ENCODE data around the gene SERPINE2. TPM values are rescaled to one million over a fixed set of nuclear protein-coding genes. Genes with fewer than 3 reads are reported as not detected.

SERPINE2 gene
- total RNA-seq, 1 donor from 2014 or later, result 19.2 TPM

- no peak for DNase-seq (ENCODE audit: low spot score)
- H3K4me1 Mint-ChIP-seq (ENCODE audit: low read depth), result no peaks in the 10 kb centered on the region
- intact Hi-C loops (cut with micrococcal nuclease), result no loop called here
- no peaks in the 10 kb centered on the region for H3K36me3 Mint-ChIP-seq (ENCODE audit: low read depth)
- no peaks in the 10 kb centered on the region for H3K9me3 Mint-ChIP-seq
- no peak overlapping the region for H3K27ac Mint-ChIP-seq
- H3K27me3 Mint-ChIP-seq (ENCODE audit: low read depth), result peaks cover 32% of the 10 kb centered on the region
- H3K4me3 Mint-ChIP-seq (ENCODE audit: low read depth), result no peak overlapping the region
Measured at GRCh38 chr2:224063298-224063648, 24.2 kb upstream of the SERPINE2 start.

- Mint-ChIP-seq H3K4me3 (ENCODE audit: low read depth) (no peak overlapping the region), H3K36me3 (ENCODE audit: low read depth) (no peaks in the 10 kb centered on the region), H3K27ac (no peak overlapping the region), H3K9me3 (no peaks in the 10 kb centered on the region), H3K27me3 (ENCODE audit: low read depth) (peaks cover 29% of the 10 kb centered on the region), H3K4me1 (ENCODE audit: low read depth) (no peaks in the 10 kb centered on the region)
- intact Hi-C loops (cut with micrococcal nuclease), result loop anchor here (1.0 kb wide), 1 partner anchor 69 kb away; no protein-coding TSS in a partner anchor
- DNase-seq (ENCODE audit: low spot score), result no peak
Measured at GRCh38 chr2:224062481-224063297, 23.6 kb upstream of the SERPINE2 start.

- Mint-ChIP-seq H3K4me3 (ENCODE audit: low read depth) (no peak overlapping the region), H3K27me3 (ENCODE audit: low read depth) (peaks cover 28% of the 10 kb centered on the region), H3K9me3 (no peaks in the 10 kb centered on the region), H3K4me1 (ENCODE audit: low read depth) (no peaks in the 10 kb centered on the region), H3K36me3 (ENCODE audit: low read depth) (no peaks in the 10 kb centered on the region), H3K27ac (no peak overlapping the region)
- no peak for DNase-seq (ENCODE audit: low spot score)
- intact Hi-C loops (cut with micrococcal nuclease), result no loop called here
Measured at GRCh38 chr2:224060783-224061482, 21.8 kb upstream of the SERPINE2 start.

GRCh38 chr2:224059178-224059577 lies 20.1 kb upstream of the SERPINE2 start:
- intact Hi-C loops (cut with micrococcal nuclease), result no loop called here
- Mint-ChIP-seq H3K27ac (no peak overlapping the region), H3K4me3 (ENCODE audit: low read depth) (no peak overlapping the region), H3K9me3 (no peaks in the 10 kb centered on the region), H3K4me1 (ENCODE audit: low read depth) (no peaks in the 10 kb centered on the region), H3K27me3 (ENCODE audit: low read depth) (peaks cover 18% of the 10 kb centered on the region), H3K36me3 (ENCODE audit: low read depth) (no peaks in the 10 kb centered on the region)
- no peak for DNase-seq (ENCODE audit: low spot score)

- Mint-ChIP-seq H3K27ac (no peak overlapping the region), H3K4me1 (ENCODE audit: low read depth) (no peaks in the 10 kb centered on the region), H3K36me3 (ENCODE audit: low read depth) (no peaks in the 10 kb centered on the region), H3K4me3 (ENCODE audit: low read depth) (no peak overlapping the region), H3K9me3 (no peaks in the 10 kb centered on the region), H3K27me3 (ENCODE audit: low read depth) (peaks cover 20% of the 10 kb centered on the region)
- intact Hi-C loops (cut with micrococcal nuclease), result no loop called here
- DNase-seq (ENCODE audit: low spot score), result no peak
Measured at GRCh38 chr2:224058048-224058775, 19.1 kb upstream of the SERPINE2 start.

DNA sequence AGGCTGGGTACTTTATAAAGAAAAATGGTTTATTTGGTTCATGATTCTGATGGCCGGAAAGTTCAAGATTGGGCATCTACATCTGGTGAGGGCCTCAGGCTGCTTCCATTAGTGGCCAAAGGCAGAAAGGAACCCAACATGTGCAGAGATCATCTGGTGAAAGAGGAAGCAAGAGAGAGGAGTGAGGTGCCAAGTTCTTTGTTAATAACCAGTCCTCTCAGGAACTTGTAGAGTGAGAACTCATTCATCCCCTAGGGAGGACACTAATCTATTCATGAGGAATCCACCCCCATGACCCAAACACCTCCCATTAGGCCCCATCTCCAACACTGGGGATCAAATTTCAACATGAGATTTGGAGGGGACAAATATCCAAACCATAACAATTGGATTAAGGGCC lies 17.8 kb upstream of the SERPINE2 start:
- intact Hi-C loops (cut with micrococcal nuclease), result no loop called here
- H3K36me3 Mint-ChIP-seq (ENCODE audit: low read depth), result no peaks in the 10 kb centered on the region
- peaks cover 13% of the 10 kb centered on the region for H3K27me3 Mint-ChIP-seq (ENCODE audit: low read depth)
- H3K4me1 Mint-ChIP-seq (ENCODE audit: low read depth), result no peaks in the 10 kb centered on the region
- no peak for DNase-seq (ENCODE audit: low spot score)
- no peak overlapping the region for H3K4me3 Mint-ChIP-seq (ENCODE audit: low read depth)
- no peak overlapping the region for H3K27ac Mint-ChIP-seq
- H3K9me3 Mint-ChIP-seq, result no peaks in the 10 kb centered on the region

DNA sequence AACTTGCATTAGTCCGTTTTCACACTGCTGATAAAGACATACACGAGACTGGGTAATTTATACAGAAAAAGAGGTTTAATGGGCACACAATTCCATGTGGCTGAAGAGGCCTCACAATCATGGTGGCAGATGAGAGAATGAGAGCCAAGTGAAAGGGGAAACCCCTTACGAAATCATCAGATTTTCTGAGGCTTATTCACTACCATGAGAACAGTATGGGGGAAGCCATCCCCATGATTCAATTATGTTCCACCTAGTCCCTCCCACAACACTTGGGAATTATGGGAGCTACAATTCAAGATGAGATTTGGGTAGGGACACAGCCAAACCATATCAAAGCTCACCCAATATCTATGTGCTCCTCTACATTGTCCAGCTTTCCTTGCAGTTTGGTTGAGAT lies 16.0 kb upstream of the SERPINE2 start:
- intact Hi-C loops (cut with micrococcal nuclease), result no loop called here
- H3K27me3 Mint-ChIP-seq (ENCODE audit: low read depth), result peaks cover 26% of the 10 kb centered on the region
- H3K4me1 Mint-ChIP-seq (ENCODE audit: low read depth), result no peaks in the 10 kb centered on the region
- H3K9me3 Mint-ChIP-seq, result no peaks in the 10 kb centered on the region
- H3K36me3 Mint-ChIP-seq (ENCODE audit: low read depth), result no peaks in the 10 kb centered on the region
- H3K27ac Mint-ChIP-seq, result no peak overlapping the region
- no peak overlapping the region for H3K4me3 Mint-ChIP-seq (ENCODE audit: low read depth)
- DNase-seq (ENCODE audit: low spot score), result no peak

DNA sequence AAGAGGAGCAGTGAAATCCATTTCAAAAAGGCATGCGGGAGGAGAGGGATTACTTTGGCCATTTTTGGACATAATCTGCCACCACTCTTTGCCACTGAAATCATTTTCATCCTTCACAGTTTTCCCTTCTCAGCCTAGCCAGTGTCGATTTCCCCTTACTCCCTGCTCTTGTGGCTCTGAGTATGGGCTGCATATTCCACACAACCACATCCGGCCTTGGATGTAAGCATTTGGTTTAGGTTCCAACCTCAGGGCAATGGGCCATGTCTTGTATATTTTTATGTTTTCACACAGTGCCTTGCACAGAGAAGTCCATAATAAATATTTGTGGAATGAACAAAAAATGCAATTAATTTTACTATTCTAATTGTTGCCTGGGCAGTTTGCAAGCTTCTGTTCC lies 7.7 kb upstream of the SERPINE2 start:
- H3K36me3 Mint-ChIP-seq (ENCODE audit: low read depth), result no peaks in the 10 kb centered on the region
- no peaks in the 10 kb centered on the region for H3K4me1 Mint-ChIP-seq (ENCODE audit: low read depth)
- intact Hi-C loops (cut with micrococcal nuclease), result no loop called here
- H3K27me3 Mint-ChIP-seq (ENCODE audit: low read depth), result peaks cover 60% of the 10 kb centered on the region
- no peak for DNase-seq (ENCODE audit: low spot score)
- no peak overlapping the region for H3K27ac Mint-ChIP-seq
- H3K4me3 Mint-ChIP-seq (ENCODE audit: low read depth), result no peak overlapping the region
- H3K9me3 Mint-ChIP-seq, result no peaks in the 10 kb centered on the region

DNA sequence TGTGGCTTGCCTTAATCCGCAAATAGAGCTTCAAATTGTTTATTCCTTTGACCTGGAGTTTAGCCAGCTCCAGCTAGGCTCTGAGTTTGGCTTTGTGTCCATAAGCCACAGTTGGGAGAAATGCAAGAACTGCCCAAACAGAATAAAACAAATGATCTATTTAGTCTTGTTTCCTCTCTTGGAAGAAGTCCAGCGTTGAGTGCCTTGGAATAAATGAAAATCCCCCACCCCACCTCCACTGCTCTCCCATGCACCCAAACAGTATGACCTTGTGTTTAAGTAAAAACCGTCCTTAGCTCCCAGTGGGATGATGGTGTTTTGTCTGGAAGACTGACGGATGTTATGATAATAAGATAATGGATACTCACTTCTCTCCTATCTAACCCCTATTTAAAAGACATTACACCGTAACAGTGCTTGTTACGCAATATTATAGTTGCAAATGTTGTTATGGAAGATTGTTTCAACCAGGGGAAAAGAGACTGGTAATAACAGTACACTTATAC lies 3.2 kb upstream of the SERPINE2 start:
- Mint-ChIP-seq H3K4me1 (ENCODE audit: low read depth) (peaks cover 11% of the 10 kb centered on the region), H3K36me3 (ENCODE audit: low read depth) (no peaks in the 10 kb centered on the region), H3K27ac (no peak overlapping the region), H3K4me3 (ENCODE audit: low read depth) (no peak overlapping the region), H3K9me3 (no peaks in the 10 kb centered on the region), H3K27me3 (ENCODE audit: low read depth) (peaks cover 57% of the 10 kb centered on the region)
- no peak for DNase-seq (ENCODE audit: low spot score)
- intact Hi-C loops (cut with micrococcal nuclease), result loop anchor here (5.0 kb wide), 1 partner anchor 70 kb away; no protein-coding TSS in a partner anchor

- Mint-ChIP-seq H3K27ac (no peak overlapping the region), H3K4me1 (ENCODE audit: low read depth) (peaks cover 18% of the 10 kb centered on the region), H3K27me3 (ENCODE audit: low read depth) (peaks cover 61% of the 10 kb centered on the region), H3K36me3 (ENCODE audit: low read depth) (no peaks in the 10 kb centered on the region), H3K9me3 (no peaks in the 10 kb centered on the region), H3K4me3 (ENCODE audit: low read depth) (no peak overlapping the region)
- intact Hi-C loops (cut with micrococcal nuclease), result loop anchor here (5.0 kb wide), 1 partner anchor 69 kb away; no protein-coding TSS in a partner anchor
- no peak for DNase-seq (ENCODE audit: low spot score)
Measured at GRCh38 chr2:224041554-224041953, 2.5 kb upstream of the SERPINE2 start.

DNA sequence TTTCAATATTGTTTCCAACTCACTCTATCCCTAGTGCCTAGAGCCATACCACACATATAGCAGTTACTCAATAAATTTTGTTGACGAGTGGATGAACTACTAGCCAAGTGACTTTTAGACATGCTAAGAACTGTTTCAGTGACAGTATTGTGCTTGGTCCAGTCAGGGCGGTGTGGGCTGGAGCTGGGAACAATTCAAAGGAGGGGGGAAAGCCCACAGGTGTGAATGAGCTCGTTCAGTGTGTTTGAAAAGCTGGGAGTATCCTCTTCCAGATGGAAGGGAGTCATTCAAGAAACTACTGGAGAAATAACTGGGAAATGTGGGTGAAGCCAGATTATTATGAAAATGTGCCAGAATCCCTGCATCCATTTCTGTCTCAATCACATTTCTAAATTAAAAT lies 1.7 kb upstream of the SERPINE2 start:
- H3K27me3 Mint-ChIP-seq (ENCODE audit: low read depth), result peaks cover 61% of the 10 kb centered on the region
- no peak overlapping the region for H3K27ac Mint-ChIP-seq
- peaks cover 21% of the 10 kb centered on the region for H3K4me1 Mint-ChIP-seq (ENCODE audit: low read depth)
- H3K9me3 Mint-ChIP-seq, result no peaks in the 10 kb centered on the region
- intact Hi-C loops (cut with micrococcal nuclease), result loop anchor here (5.0 kb wide), 1 partner anchor 68 kb away; no protein-coding TSS in a partner anchor
- H3K36me3 Mint-ChIP-seq (ENCODE audit: low read depth), result no peaks in the 10 kb centered on the region
- no peak for DNase-seq (ENCODE audit: low spot score)
- peak overlapping the region; percentile 14 for H3K4me3 Mint-ChIP-seq (ENCODE audit: low read depth)

- peak overlapping the region; percentile 63 for H3K4me3 Mint-ChIP-seq (ENCODE audit: low read depth)
- H3K27ac Mint-ChIP-seq, result no peak overlapping the region
- peaks cover 21% of the 10 kb centered on the region for H3K4me1 Mint-ChIP-seq (ENCODE audit: low read depth)
- H3K9me3 Mint-ChIP-seq, result no peaks in the 10 kb centered on the region
- peaks cover 59% of the 10 kb centered on the region for H3K27me3 Mint-ChIP-seq (ENCODE audit: low read depth)
- intact Hi-C loops (cut with micrococcal nuclease), result loop anchor here (1.0 to 10.0 kb wide), 4 partner anchors 14 to 545 kb away; partner anchors contain the start of gene CUL3
- H3K36me3 Mint-ChIP-seq (ENCODE audit: low read depth), result peaks cover 2% of the 10 kb centered on the region
- no peak for DNase-seq (ENCODE audit: low spot score)
Measured at GRCh38 chr2:224039770-224040440, 819 bp upstream of the SERPINE2 start.

All from activated T-helper 2 cell treated with anti-CD3 and anti-CD28 coated beads, Interferon-gamma antibody, Interleukin-2, Interleukin-4, amounts not matched to agents 10 μg/mL and 5 μg/mL and 100 μg/mL, durations not matched to agents 14 hours and 24 hours and 36 hours (primary cell).